IMR-90 (cell line): ENCODE data around the gene RPS23. TPM values are rescaled to one million over a fixed set of nuclear protein-coding genes. Genes with fewer than 3 reads are reported as not detected.

Source experiments
- ATAC-seq: fragments of 200-7000 bp; cut with Tn5 transposase; 2 replicates; pipeline ENCODE4 v1.9.1; 2020; ENCODE audit warnings: low read depth, mild to moderate bottlenecking, moderate library complexity
- BruUV-seq: library from RNA; stranded (reverse); fragments of 400-500 nt; replicated peaks from 2 replicates; lab custom pipeline; 2021; lab: Mats Ljungman, UMichigan
- CTCF ChIA-PET: fragments of 300-600 bp; formaldehyde crosslinking; extraction: SDS; loops from one replicate; lab custom pipeline; 2021; ENCODE audit warnings: antibody characterized with exemption; lab: Yijun Ruan, JAX
- POLR2A ChIA-PET: fragments of 300-600 bp; sonication (Branson Sonifier 250); formaldehyde crosslinking; loops from one replicate; lab custom pipeline; 2022; ENCODE audit warnings: antibody characterized with exemption; ENCODE audit not compliant: unreplicated experiment; lab: Charles Lee
- DNase-seq: peaks from one replicate; pipeline ENCODE4 v3.0.0; 2013
- H2AFZ ChIP-seq: replicated peaks from 2 replicates; pipeline ENCODE3; 2013; ENCODE audit warnings: low read length, mild to moderate bottlenecking; ENCODE audit not compliant: poor library complexity
- H2AK5ac ChIP-seq: 2 replicates; pipeline ENCODE4 v1.6.1; 2013; ENCODE audit warnings: low read depth, low read length, inconsistent platforms
- H2AK9ac ChIP-seq: replicated peaks from 2 replicates; pipeline ENCODE3; 2013; ENCODE audit warnings: mild to moderate bottlenecking, low read depth, low read length, moderate library complexity; ENCODE audit not compliant: poor library complexity
- H2BK120ac ChIP-seq: 2 replicates; pipeline ENCODE4 v1.6.1; 2013; ENCODE audit warnings: low read depth, low read length, inconsistent platforms
- H2BK15ac ChIP-seq: 3 replicates; pipeline ENCODE4 v1.6.1; 2013; ENCODE audit warnings: low read depth, low read length, inconsistent platforms
- H2BK20ac ChIP-seq: 2 replicates; pipeline ENCODE4 v1.6.1; 2013; ENCODE audit warnings: low read depth, mild to moderate bottlenecking, inconsistent platforms, low read length, moderate library complexity
- H2BK5ac ChIP-seq: 2 replicates; pipeline ENCODE4 v1.6.1; 2013; ENCODE audit warnings: mild to moderate bottlenecking, low read depth, low read length, inconsistent platforms; ENCODE audit not compliant: poor library complexity, severe bottlenecking
- H3K14ac ChIP-seq: replicated peaks from 2 replicates; pipeline ENCODE4 v1.6.1; 2013; ENCODE audit warnings: low read depth, low read length, inconsistent platforms
- H3K18ac ChIP-seq: 2 replicates; pipeline ENCODE4 v1.6.1; 2013; ENCODE audit warnings: low read depth, low read length, control low read depth
- H3K23ac ChIP-seq: 2 replicates; pipeline ENCODE4 v1.6.1; 2013; ENCODE audit warnings: low read depth, low read length, inconsistent platforms
- H3K27ac ChIP-seq: 2 replicates; pipeline ENCODE4 v1.5.1; 2013; ENCODE audit warnings: mild to moderate bottlenecking, control low read depth, low read length; ENCODE audit not compliant: insufficient read depth
- H3K27me3 ChIP-seq: 2 replicates; pipeline ENCODE4 v1.6.1; 2013; ENCODE audit warnings: low read length; ENCODE audit not compliant: control insufficient read depth, insufficient read depth
- H3K36me3 ChIP-seq: 2 replicates; pipeline ENCODE4 v1.6.1; 2013; ENCODE audit warnings: low read length, mixed read lengths; ENCODE audit not compliant: control insufficient read depth, insufficient read depth
- H3K4ac ChIP-seq: 2 replicates; pipeline ENCODE4 v1.6.1; 2013; ENCODE audit warnings: low read depth, low read length, inconsistent platforms
- H3K4me1 ChIP-seq: 2 replicates; pipeline ENCODE4 v1.6.1; 2013; ENCODE audit warnings: low read length, mixed read lengths; ENCODE audit not compliant: control insufficient read depth, insufficient read depth
- H3K4me2 ChIP-seq: 2 replicates; pipeline ENCODE4 v1.6.1; 2013; ENCODE audit warnings: low read depth, mild to moderate bottlenecking, control low read depth, low read length, moderate library complexity
- H3K4me3 ChIP-seq: 2 replicates; pipeline ENCODE4 v1.5.1; 2013; ENCODE audit warnings: low read depth, mild to moderate bottlenecking, control low read depth, low read length, moderate library complexity; ENCODE audit not compliant: insufficient read depth
- H3K56ac ChIP-seq: 2 replicates; pipeline ENCODE4 v1.6.1; 2013; ENCODE audit warnings: low read length, inconsistent platforms; ENCODE audit not compliant: insufficient read depth; ENCODE audit errors: extremely low read depth
- H3K79me1 ChIP-seq, 2 experiments: 2 replicates each; pipeline ENCODE4 v1.6.1; 2013; ENCODE audit warnings: low read length in 2 of 2, inconsistent platforms in 1 of 2, low read depth in 1 of 2
- H3K9ac ChIP-seq: 2 replicates; pipeline ENCODE4 v1.6.1; 2013; ENCODE audit warnings: low read depth, low read length, control low read depth
- H3K9me1 ChIP-seq: 2 replicates; pipeline ENCODE4 v1.6.1; 2013; ENCODE audit warnings: low read length, inconsistent platforms; ENCODE audit not compliant: insufficient read depth
- H3K9me3 ChIP-seq: 2 replicates; pipeline ENCODE4 v1.6.1; 2013; ENCODE audit warnings: low read length; ENCODE audit not compliant: control insufficient read depth, insufficient read depth
- H4K20me1 ChIP-seq: 2 replicates; pipeline ENCODE4 v1.6.1; 2013; ENCODE audit warnings: low read length, inconsistent platforms; ENCODE audit not compliant: insufficient read depth
- H4K5ac ChIP-seq: 2 replicates; pipeline ENCODE4 v1.6.1; 2013; ENCODE audit warnings: mild to moderate bottlenecking, low read depth, low read length, control low read depth
- H4K8ac ChIP-seq, 2 experiments: 2 replicates each; pipeline ENCODE4 v1.6.1; 2013; ENCODE audit warnings: low read depth in 2 of 2, low read length in 2 of 2, control low read depth in 1 of 2, inconsistent platforms in 1 of 2
- H4K91ac ChIP-seq: 2 replicates; pipeline ENCODE4 v1.6.1; 2013; ENCODE audit warnings: low read depth, low read length, inconsistent platforms; ENCODE audit not compliant: insufficient read depth
- CEBPB ChIP-seq: IDR thresholded peaks from 2 replicates; pipeline ENCODE4 v1.6.1; 2012; ENCODE audit warnings: low read depth, low read length, improper control_type of control experiment
- CTCF ChIP-seq: conservative IDR thresholded peaks from 2 replicates; pipeline ENCODE4 v1.5.1; 2012; ENCODE audit warnings: mild to moderate bottlenecking, low read depth, low read length, improper control_type of control experiment
- MAFK ChIP-seq: IDR thresholded peaks from 2 replicates; pipeline ENCODE4 v1.6.1; 2012; ENCODE audit warnings: low read depth, low read length, improper control_type of control experiment
- MAZ ChIP-seq: IDR thresholded peaks from 2 replicates; pipeline ENCODE4 v1.6.1; 2012; ENCODE audit warnings: low read depth, mild to moderate bottlenecking, low read length, improper control_type of control experiment, moderate library complexity, borderline replicate concordance
- POLR2A ChIP-seq: IDR thresholded peaks from 2 replicates; pipeline ENCODE4 v1.6.1; 2012; ENCODE audit warnings: mild to moderate bottlenecking, low read depth, low read length
- RAD21 ChIP-seq: IDR thresholded peaks from 2 replicates; pipeline ENCODE4 v1.6.1; 2012; ENCODE audit warnings: low read length, improper control_type of control experiment
- WGBS, 2 experiments: methylation state at CpG; one replicate each; pipeline versions ENCODE4 v1.1.5 to v1.1.7; 2013; ENCODE audit warnings: missing lambda C conversion rate in 2 of 2; ENCODE audit not compliant: insufficient read length in 1 of 2; ENCODE audit errors: extremely low coverage in 2 of 2; 5-methylcytosine and 5-hydroxymethylcytosine counted together
- dilution Hi-C: fragments of 300-500 bp; cut with HindIII; formaldehyde crosslinking; loops from one replicate; pipeline ENCODE4 v1.14.3; 2018; ENCODE audit warnings: low sequenced_read_pairs; ENCODE audit not compliant: unreplicated experiment
- in situ Hi-C: fragments of 300-500 bp; cut with MboI; formaldehyde crosslinking; loops from 3 replicates; pipeline ENCODE4 v1.14.3; 2019; ENCODE audit warnings: low sequenced_read_pairs, inconsistent platforms, mixed read lengths
- intact Hi-C: fragments of 100-400 bp; cut with micrococcal nuclease; formaldehyde crosslinking; loops from 2 replicates; pipeline ENCODE4 v1.10.0; 2022
- polyA plus RNA-seq, 3 experiments: library from polyadenylated mRNA; depleted of rRNA; stranded (reverse); fragments of >200 nt; gene quantifications; 2 replicates each; pipeline ENCODE4 v1.2.3, GENCODE V29; 2012; ENCODE audit warnings: low replicate concordance in 1 of 3
- total RNA-seq: library from RNA; depleted of rRNA; stranded (reverse); fragments of >200 nt; gene quantifications from 2 replicates; pipeline ENCODE4 v1.2.3, GENCODE V29; 2012
- TF ChIP-seq, protein P1 (sequence below): fragments of 150-350 bp; IDR thresholded peaks from 2 replicates; pipeline ENCODE4 v1.6.1; 2017; ENCODE audit warnings: mild to moderate bottlenecking, antibody characterized with exemption, low read length, low read depth

The RPS23 gene
- total and polyA plus RNA-seq, 2 of the 4 experiments (the other 2 are of a cell fraction): 3,186 to 3,318 TPM

DNA sequence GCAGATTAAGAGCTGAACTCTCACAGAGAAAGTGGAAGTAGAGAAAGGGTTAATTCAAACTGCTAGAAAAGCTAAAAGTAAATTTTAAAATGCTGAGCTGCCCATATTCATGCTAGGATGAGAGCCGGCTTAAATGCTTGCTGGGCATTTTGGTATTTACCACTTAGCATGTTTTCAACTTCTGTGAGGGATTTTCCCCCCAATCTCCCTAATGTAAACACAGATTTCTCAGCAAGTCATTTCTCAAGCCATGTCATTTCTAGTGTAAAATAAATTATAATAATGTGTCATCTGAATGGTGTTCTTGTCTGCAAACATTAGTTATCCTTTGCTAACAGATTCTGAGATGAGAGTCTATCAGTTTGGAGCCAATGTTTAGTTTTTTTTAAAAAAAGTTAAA, 22.3 kb downstream of the RPS23 start:
- H3K9ac ChIP-seq: no peak overlapping the region
- H4K91ac ChIP-seq: no peak overlapping the region
- no peak overlapping the region for H2BK15ac ChIP-seq
- no peak overlapping the region for H4K8ac ChIP-seq
- dilution Hi-C loops: no loop called here
- H2BK5ac ChIP-seq: no peak overlapping the region
- H3K23ac ChIP-seq: no peak overlapping the region
- in situ Hi-C loops: no loop called here
- WGBS, 2 experiments: no CpG with 5 or more reads among the region's 1 CpG
- H3K4me1 ChIP-seq: peaks cover 1% of the 10 kb centered on the region; the same call in 1 of the 2 replicates
- H3K27ac ChIP-seq: no peak overlapping the region
- no peak overlapping the region for H4K5ac ChIP-seq
- ChIA-PET POLR2A (no interaction called here), CTCF (interaction anchor here (0.9 kb wide), 1 partner anchor 7 kb away, joined by 3 read pairs; no protein-coding TSS in a partner anchor)
- no peaks in the 10 kb centered on the region for H3K9me3 ChIP-seq
- no peaks in the 10 kb centered on the region for H3K79me1 ChIP-seq
- no peak overlapping the region for H2AFZ ChIP-seq
- H3K18ac ChIP-seq: no peak overlapping the region
- no peak overlapping the region for H3K4ac ChIP-seq
- DNase-seq (no peak), ATAC-seq (no peak)
- H4K20me1 ChIP-seq: no peaks in the 10 kb centered on the region
- no peaks in the 10 kb centered on the region for H3K36me3 ChIP-seq
- no peak overlapping the region for H3K4me2 ChIP-seq
- H3K9me1 ChIP-seq: peaks cover 3% of the 10 kb centered on the region
- no peak overlapping the region for H2BK20ac ChIP-seq
- no peaks in the 10 kb centered on the region for H3K27me3 ChIP-seq
- BruUV-seq: no TSS peak
- H2AK5ac ChIP-seq: no peak overlapping the region
- TF ChIP-seq CTCF: no peak
- no peak for TF ChIP-seq MAZ
- TF ChIP-seq, protein P1, sequence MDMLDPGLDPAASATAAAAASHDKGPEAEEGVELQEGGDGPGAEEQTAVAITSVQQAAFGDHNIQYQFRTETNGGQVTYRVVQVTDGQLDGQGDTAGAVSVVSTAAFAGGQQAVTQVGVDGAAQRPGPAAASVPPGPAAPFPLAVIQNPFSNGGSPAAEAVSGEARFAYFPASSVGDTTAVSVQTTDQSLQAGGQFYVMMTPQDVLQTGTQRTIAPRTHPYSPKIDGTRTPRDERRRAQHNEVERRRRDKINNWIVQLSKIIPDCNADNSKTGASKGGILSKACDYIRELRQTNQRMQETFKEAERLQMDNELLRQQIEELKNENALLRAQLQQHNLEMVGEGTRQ: no peak
- no peak for TF ChIP-seq POLR2A
- TF ChIP-seq MAFK: 0 out of 2 replicates have a peak, but pooled peaks have one; percentile 23
- TF ChIP-seq CEBPB: no peak
- TF ChIP-seq RAD21: no peak
- no peak overlapping the region for H2BK120ac ChIP-seq
- H3K14ac ChIP-seq: no peak overlapping the region
- intact Hi-C loops: loop anchor here (10.0 kb wide), 1 partner anchor 751 kb away; no protein-coding TSS in a partner anchor
- H3K4me3 ChIP-seq: no peak overlapping the region
- no peak overlapping the region for H3K56ac ChIP-seq
- H2AK9ac ChIP-seq: no peak overlapping the region
